HCT116 (cell line): ENCODE results near the gene AOPEP. TPM values are rescaled to one million over a fixed set of nuclear protein-coding genes. Genes with fewer than 3 reads are reported as not detected.
"Not testable (repeated sequence)": the region's sequence is repeated elsewhere in the genome, so short reads cannot be mapped to it uniquely, and the experiment has no call there.

Experiments used
- ATAC-seq: fragments of 200-7000 bp; cut with Tn5 transposase; 2 replicates; pipeline ENCODE4 v1.9.1; 2020; ENCODE audit warnings: mild to moderate bottlenecking, moderate library complexity
- BruUV-seq: library from RNA; stranded (reverse); fragments of 400-500 nt; replicated peaks from 2 replicates; lab custom pipeline; 2021; lab: Mats Ljungman, UMichigan
- CTCF ChIA-PET: fragments of 300-600 bp; sonication (Branson Sonifier 250); formaldehyde crosslinking; loops from one replicate; lab custom pipeline; 2021; ENCODE audit warnings: antibody characterized with exemption; lab: Charles Lee
- POLR2A ChIA-PET: fragments of 300-600, 350-600 bp; sonication (Branson Sonifier 250); formaldehyde crosslinking; loops from one replicate; lab custom pipeline; 2021; ENCODE audit warnings: antibody characterized with exemption; lab: Charles Lee
- RAD21 ChIA-PET, 2 experiments: fragments of 300-600 bp; sonication (Branson Sonifier 250); formaldehyde crosslinking; loops; one replicate each; lab custom pipeline; 2023; ENCODE audit warnings: low total read pairs in 2 of 2; ENCODE audit not compliant: uncharacterized antibody in 2 of 2, unreplicated experiment in 2 of 2, low non-redundant PET in 1 of 2; lab: Charles Lee
- DNase-seq: peaks from one replicate; pipeline ENCODE4 v3.0.0-alpha.2; 2010; ENCODE audit warnings: low read depth, low spot score
- H2AFZ ChIP-seq: fragments of 200-600 bp; shearing (Covaris generic), sonication (generic); 2 replicates; pipeline ENCODE4 v1.6.1; 2017; ENCODE audit warnings: low read depth, mixed run types, mixed read lengths, antibody characterized with exemption, low read length; ENCODE audit not compliant: poor library complexity, severe bottlenecking
- H3K27ac ChIP-seq: 2 replicates; pipeline ENCODE4 v1.5.1; 2012; ENCODE audit warnings: low read depth, low read length
- H3K27me3 ChIP-seq: fragments of 200-600 bp; sonication (generic); 2 replicates; pipeline ENCODE4 v1.6.1; 2016; ENCODE audit warnings: mixed run types, low read length, mixed read lengths; ENCODE audit not compliant: insufficient read depth
- H3K36me3 ChIP-seq, 2 experiments: fragments of 200-500 bp in 1 of 2; fragments of 200-600 bp in 1 of 2; sonication (Bioruptor generic) in 1 of 2; sonication (generic) in 1 of 2; 2 replicates each; pipeline versions ENCODE4 v1.5.1 to v1.6.1; 2014 to 2016; ENCODE audit warnings: low read length in 2 of 2, inconsistent platforms in 1 of 2, mixed read lengths in 1 of 2, mixed run types in 1 of 2; ENCODE audit not compliant: insufficient read depth in 2 of 2, control insufficient read depth in 1 of 2
- H3K4me1 ChIP-seq, 2 experiments: fragments of 200-600 bp in 1 of 2; sonication (generic) in 1 of 2; 2 replicates each; pipeline versions ENCODE4 v1.5.1 to v1.6.1; 2012 to 2017; ENCODE audit warnings: low read length in 2 of 2, inconsistent platforms in 1 of 2, mild to moderate bottlenecking in 1 of 2, mixed read lengths in 1 of 2, mixed run types in 1 of 2, moderate library complexity in 1 of 2; ENCODE audit not compliant: insufficient read depth in 2 of 2, control insufficient read depth in 1 of 2
- H3K4me2 ChIP-seq: fragments of 200-600 bp; sonication (generic); 2 replicates; pipeline ENCODE4 v1.6.1; 2017; ENCODE audit warnings: mixed run types, low read length, mixed read lengths
- H3K4me3 ChIP-seq, 2 experiments: fragments of 200-600 bp in 1 of 2; sonication (generic) in 1 of 2; replicated peaks in 1 of 2; 2 replicates each; pipeline ENCODE4 v1.5.1; 2011 to 2016; ENCODE audit warnings: low read length in 2 of 2, control low read depth in 1 of 2, low read depth in 1 of 2, mild to moderate bottlenecking in 1 of 2, mixed read lengths in 1 of 2, mixed run types in 1 of 2
- H3K79me2 ChIP-seq: fragments of 200-600 bp; sonication (generic); 2 replicates; pipeline ENCODE4 v1.6.1; 2017; ENCODE audit warnings: mild to moderate bottlenecking, mixed run types, low read length, moderate library complexity, mixed read lengths; ENCODE audit not compliant: insufficient read depth
- H3K9ac ChIP-seq: fragments of 200-600 bp; sonication (generic); 2 replicates; pipeline ENCODE4 v1.6.1; 2016; ENCODE audit warnings: low read length, mixed read lengths
- H3K9me2 ChIP-seq: fragments of 200-600 bp; sonication (generic), shearing (Covaris generic); 2 replicates; pipeline ENCODE4 v1.6.1; 2017; ENCODE audit warnings: mixed run types, mild to moderate bottlenecking, moderate library complexity; ENCODE audit not compliant: insufficient read depth
- H3K9me3 ChIP-seq, 2 experiments: fragments of 200-500 bp in 1 of 2; fragments of 200-600 bp in 1 of 2; sonication (Bioruptor generic) in 1 of 2; sonication (generic) in 1 of 2; 2 replicates each; pipeline ENCODE4 v1.6.1; 2014 to 2017; ENCODE audit warnings: low read length in 2 of 2, mixed read lengths in 2 of 2, inconsistent platforms in 1 of 2, low read depth in 1 of 2, mild to moderate bottlenecking in 1 of 2, mixed run types in 1 of 2, moderate library complexity in 1 of 2; ENCODE audit not compliant: control insufficient read depth in 1 of 2, insufficient read depth in 1 of 2
- H4K20me1 ChIP-seq: fragments of 200-600 bp; sonication (generic), shearing (Covaris generic); 2 replicates; pipeline ENCODE4 v1.6.1; 2017; ENCODE audit warnings: mixed run types, mild to moderate bottlenecking, moderate library complexity; ENCODE audit not compliant: insufficient read depth
- CEBPB ChIP-seq: IDR thresholded peaks from 2 replicates; pipeline ENCODE4 v1.6.1; 2012; ENCODE audit warnings: low read depth
- EZH2phosphoT487 ChIP-seq: fragments of 200-600 bp; IDR thresholded peaks from 2 replicates; pipeline ENCODE4 v1.6.1; 2018; ENCODE audit warnings: antibody characterized with exemption, borderline replicate concordance
- MAX ChIP-seq: IDR thresholded peaks from 2 replicates; pipeline ENCODE4 v1.6.1; 2012
- POLR2A ChIP-seq: IDR thresholded peaks from 2 replicates; pipeline ENCODE4 v1.7.0; 2011; ENCODE audit warnings: borderline replicate concordance; ENCODE audit not compliant: insufficient read depth, insufficient read length; ENCODE audit errors: extremely low read depth
- POLR2AphosphoS5 ChIP-seq: IDR thresholded peaks from 2 replicates; pipeline ENCODE4 v1.6.1; 2011; ENCODE audit warnings: mild to moderate bottlenecking, low read depth, low read length, moderate library complexity
- RAD21 ChIP-seq: IDR thresholded peaks from 2 replicates; pipeline ENCODE4 v1.6.1; 2012; ENCODE audit warnings: low read depth, mild to moderate bottlenecking
- SIN3A ChIP-seq: IDR thresholded peaks from 2 replicates; pipeline ENCODE4 v1.6.1; 2012; ENCODE audit warnings: low read depth
- TCF7L2 ChIP-seq: IDR thresholded peaks from 2 replicates; pipeline ENCODE4 v1.7.0; 2011; ENCODE audit warnings: borderline replicate concordance, inconsistent platforms; ENCODE audit not compliant: insufficient read depth, insufficient read length; ENCODE audit errors: extremely low read depth
- ZFX ChIP-seq: fragments of 450-650 bp; IDR thresholded peaks from 2 replicates; pipeline ENCODE4 v1.6.1; 2017
- intact Hi-C: fragments of 100-400 bp; cut with micrococcal nuclease; formaldehyde crosslinking; loops from 2 replicates; pipeline ENCODE4 v1.10.0; 2022
- total RNA-seq: library from RNA; stranded (reverse); gene quantifications from one replicate; pipeline ENCODE4 v1.2.1, GENCODE V29; 2021; ENCODE audit not compliant: unreplicated experiment
- TF ChIP-seq, protein P1 (sequence below): IDR thresholded peaks from 2 replicates; pipeline ENCODE4 v1.6.1; 2012

Gene AOPEP
- total RNA-seq, 1 experiment from 2014 or later: 15.1 TPM

DNA sequence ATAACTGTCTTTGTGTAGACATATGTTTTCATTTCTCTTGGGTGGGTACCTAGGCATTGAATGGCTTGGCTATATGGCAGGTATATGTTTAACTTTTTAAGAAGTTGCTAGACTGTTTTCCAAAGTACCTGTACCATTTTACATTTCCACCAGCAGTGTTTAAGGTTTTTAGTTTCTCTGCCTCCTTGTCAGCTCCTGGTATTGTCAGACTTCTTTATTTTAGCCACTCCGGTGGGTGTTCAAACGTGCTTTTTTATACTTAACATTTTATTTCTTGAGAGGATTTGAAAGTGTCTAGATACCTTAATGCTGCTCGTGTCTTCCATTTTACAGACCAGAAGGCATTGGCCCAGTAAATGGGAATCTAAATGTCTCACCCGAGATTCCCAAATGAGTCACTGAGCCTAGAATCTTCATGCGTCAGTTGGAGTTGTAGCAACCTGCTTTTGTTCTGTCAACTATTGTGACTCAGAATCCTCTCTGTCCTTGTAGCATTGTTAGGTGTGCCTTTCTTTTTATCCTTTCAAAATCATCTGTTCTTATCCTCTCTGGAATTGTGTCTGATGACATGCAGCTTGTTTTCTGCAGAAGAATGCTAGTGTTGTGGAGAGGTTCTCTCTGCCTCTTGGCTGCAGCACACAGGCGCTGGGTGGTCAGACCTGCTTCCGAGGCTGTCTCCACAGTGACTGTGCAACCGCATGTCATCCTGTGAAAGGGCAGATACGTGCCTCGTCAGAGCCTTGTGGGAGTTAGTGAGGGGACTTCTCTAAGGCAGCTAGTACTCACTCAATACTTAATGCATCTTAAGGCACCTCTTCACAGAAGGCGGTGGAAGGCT is 291.8 kb downstream of the AOPEP start (continued):
- no peak for TF ChIP-seq POLR2A
- no peak for TF ChIP-seq TCF7L2
- TF ChIP-seq EZH2phosphoT487: no peak
- no peak; the same call in 1 of the 2 replicates for TF ChIP-seq MAX
- TF ChIP-seq, protein P1, sequence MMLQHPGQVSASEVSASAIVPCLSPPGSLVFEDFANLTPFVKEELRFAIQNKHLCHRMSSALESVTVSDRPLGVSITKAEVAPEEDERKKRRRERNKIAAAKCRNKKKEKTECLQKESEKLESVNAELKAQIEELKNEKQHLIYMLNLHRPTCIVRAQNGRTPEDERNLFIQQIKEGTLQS: no peak
- TF ChIP-seq POLR2AphosphoS5: no peak
- no peak for TF ChIP-seq RAD21
- TF ChIP-seq SIN3A: no peak
- peak; percentile 46; the same call in 1 of the 2 replicates for TF ChIP-seq CEBPB
- TF ChIP-seq ZFX: no peak

- H2AFZ ChIP-seq, intact Hi-C loops, H3K27me3 ChIP-seq, H3K9me3 ChIP-seq, CTCF ChIA-PET, POLR2A ChIA-PET, H3K9me2 ChIP-seq, ATAC-seq, H3K4me2 ChIP-seq, H3K4me3 ChIP-seq, H3K79me2 ChIP-seq, BruUV-seq, H3K9ac ChIP-seq, H4K20me1 ChIP-seq, DNase-seq, H3K27ac ChIP-seq, H3K36me3 ChIP-seq: not testable (repeated sequence)
- RAD21 ChIA-PET: interaction anchor here in 1 of 2 experiments (0.7 kb wide), 1 partner anchor 72 kb away, joined by 5 read pairs; no protein-coding TSS in a partner anchor
- peaks cover 40 to 53% of the 10 kb centered on the region in 2 experiments for H3K4me1 ChIP-seq
Measured at GRCh38 chr9:95020644-95021043, 294.1 kb downstream of the AOPEP start.
